HG03469 (cell line): ENCODE results near the gene MRFAP1L1.

ENCODE experiments used
- ATAC-seq: cut with Tn5 transposase; IDR thresholded peaks from one replicate; pipeline ENCODE4 v1.9.1; 2021; ENCODE audit warnings: mild to moderate bottlenecking, moderate library complexity, moderate number of reproducible peaks; ENCODE audit not compliant: unreplicated experiment

The MRFAP1L1 gene

DNA sequence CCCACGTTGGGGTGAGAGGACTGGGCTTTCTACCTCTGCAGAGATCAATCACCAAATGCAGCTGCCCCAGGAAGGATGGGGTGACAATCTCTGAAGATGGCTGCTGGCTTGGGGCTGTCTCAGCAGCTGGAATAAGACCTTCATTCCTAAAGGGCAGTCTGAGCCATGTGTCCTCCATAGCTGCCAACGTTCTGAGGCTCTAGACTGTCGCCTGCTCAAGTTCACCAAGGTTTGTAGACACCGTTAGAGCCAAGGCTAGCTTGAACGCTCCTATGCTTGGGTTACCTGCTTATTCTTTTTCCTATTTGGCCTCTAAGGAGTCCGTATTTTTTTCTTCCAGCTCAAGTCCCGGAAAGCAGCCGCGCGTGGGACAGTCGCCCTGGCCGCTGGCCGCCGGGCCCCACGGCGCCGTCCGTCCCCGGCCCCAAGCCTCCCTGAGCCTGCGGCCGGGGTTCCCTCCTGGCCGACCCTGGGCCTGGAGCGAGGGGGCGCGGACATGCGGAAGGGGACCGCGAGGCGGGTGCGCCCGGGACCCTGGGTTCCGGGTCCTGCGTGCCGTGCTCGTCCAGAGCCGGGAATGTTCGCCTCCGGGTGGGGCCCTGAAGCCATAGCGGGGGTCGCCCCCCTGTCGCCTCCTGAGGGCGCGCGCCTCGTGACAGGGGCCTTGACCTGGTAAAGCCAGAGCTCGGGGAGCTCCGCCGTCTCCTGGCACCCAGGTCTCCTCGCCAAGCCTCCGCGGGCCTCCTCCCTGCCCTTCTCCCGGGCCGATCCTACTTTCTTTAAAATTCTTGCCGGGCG, 45.9 kb downstream of the MRFAP1L1 start:
- no peak for ATAC-seq

GRCh38 chr4:6662591-6662990, 47.1 kb downstream of the MRFAP1L1 start:
- no peak for ATAC-seq

- no peak for ATAC-seq
Observed at GRCh38 chr4:6660430-6660829, 49.2 kb downstream of the MRFAP1L1 start.

GRCh38 chr4:6659897-6660296, 49.8 kb downstream of the MRFAP1L1 start:
- no peak for ATAC-seq

DNA sequence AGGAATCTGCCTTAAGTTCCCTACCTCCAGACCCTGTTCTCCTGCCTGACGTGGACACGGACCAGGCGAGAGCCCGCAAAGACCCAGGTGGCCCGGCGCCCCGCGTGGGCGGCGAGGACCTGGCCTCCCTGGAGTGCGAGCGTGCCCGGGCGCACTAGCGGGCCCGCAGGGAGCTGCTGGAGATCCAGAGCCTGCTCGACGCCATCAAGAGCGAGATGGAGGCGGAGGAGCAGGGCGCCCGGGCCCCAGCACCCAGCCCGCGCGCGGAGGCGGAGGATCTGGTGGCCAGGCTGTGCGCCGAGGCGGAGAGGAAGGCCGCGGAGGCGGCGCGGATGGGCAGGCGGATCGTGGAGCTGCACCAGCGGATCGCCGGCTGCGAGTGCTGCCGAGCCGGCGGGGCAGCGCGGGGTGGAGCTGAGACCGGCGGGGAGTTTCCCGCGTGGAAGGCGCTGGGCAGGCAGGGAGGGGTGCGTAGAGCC, 51.0 kb downstream of the MRFAP1L1 start:
- ATAC-seq: no peak

GRCh38 chr4:6658209-6658595, 51.5 kb downstream of the MRFAP1L1 start:
- no peak for ATAC-seq
